CD4-positive, alpha-beta T cell treated with Interleukin-4 for 4 hours (primary cell): Measurements from ENCODE around the gene CBX1.
A peak's percentile ranks its signal among the peaks of the same experiment; 100 is the strongest.

ENCODE experiments used
- DNase-seq: peaks from one replicate; pipeline ENCODE4 v3.0.0-alpha.2; 2020

Gene CBX1

GRCh38 chr17:48024149-48025039 lies 76.9 kb downstream of the CBX1 start:
- DNase-seq = peak; percentile 50

GRCh38 chr17:48023400-48024148 lies 77.7 kb downstream of the CBX1 start:
- peak; percentile 41 for DNase-seq

- DNase-seq = no peak
These were observed 78.4 kb downstream of the CBX1 start for GRCh38 chr17:48022901-48023300.

- no peak for DNase-seq
These were observed 79.3 kb downstream of the CBX1 start for GRCh38 chr17:48021934-48022333.
